ENCODE measurements around the gene AGT.
"Not testable (repeated sequence)": the region's sequence is repeated elsewhere in the genome, so short reads cannot be mapped to it uniquely, and the experiment has no call there.

The AGT gene

DNA sequence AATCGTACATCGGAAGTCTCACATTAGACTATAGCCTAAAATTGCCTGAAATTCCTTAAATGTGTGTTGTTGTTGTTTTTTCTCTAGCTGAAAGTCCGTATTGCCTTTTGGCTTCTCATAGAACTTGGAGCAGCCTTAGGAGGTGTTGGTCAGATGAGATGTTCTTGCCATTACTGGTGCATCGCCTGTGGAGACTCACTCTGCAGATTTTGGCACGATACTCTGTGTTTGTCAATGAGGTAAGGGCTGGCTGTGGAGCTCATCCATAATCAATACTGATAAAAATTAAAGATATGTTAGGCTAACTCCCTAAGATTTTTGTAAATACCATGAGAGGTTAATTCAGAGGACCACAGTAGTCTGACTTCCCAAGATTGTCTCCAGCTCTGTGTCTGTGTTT lies 28.9 kb downstream of the AGT start:
- DNase-seq = no peak

DNA sequence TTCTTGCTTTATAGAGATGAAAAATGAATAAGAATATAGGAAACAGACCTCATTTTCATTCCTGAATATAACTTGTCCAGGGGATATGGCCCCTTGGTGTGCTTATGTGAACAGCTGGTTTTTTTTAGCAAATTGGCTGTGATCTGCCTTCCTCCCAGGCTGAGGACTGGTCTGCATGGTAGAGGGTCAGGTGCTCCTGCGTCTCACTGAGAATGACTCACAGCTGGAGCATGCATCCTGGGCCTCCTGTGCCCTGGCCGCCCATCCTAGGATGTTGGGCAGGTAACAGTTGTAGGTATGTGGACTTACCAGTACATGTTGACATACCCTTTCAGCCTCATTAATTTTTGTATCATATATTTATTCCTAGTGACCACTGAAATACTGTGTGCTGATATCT lies 29.8 kb downstream of the AGT start:
- DNase-seq = no peak

DNA sequence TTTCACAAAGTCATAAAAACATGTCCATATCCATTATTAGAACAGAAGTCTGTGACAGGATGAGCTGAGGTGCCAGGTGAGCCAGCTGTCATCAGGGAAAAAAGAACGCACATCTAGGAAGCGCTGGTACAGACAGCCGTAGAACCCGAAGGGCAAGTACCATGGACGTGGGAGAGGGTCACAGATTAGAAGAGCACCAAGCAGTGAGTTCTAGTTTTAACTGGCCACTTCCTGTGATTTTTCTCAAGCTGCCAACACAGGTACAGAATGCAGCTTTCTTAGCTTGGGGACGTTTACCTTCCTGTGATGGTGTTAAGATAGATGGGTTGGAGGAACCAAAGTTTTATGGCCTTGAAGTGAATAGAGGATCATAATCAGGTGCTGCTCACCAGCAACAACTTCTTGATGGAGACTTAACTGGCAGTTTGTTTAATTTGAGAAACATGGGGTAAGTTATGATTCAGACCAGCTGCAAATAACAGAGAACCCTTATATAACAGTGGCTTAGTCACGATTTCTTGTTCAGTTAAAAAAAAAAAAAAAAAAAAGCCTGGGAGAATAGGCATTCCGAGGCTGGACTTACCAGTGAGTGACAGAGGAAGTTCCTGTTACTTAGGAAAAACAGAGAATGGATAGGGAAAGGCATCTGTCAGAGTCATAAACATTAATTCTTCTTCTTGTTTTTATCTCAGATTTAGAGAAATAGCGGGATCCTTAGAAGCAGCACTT lies 30.9 kb downstream of the AGT start:
- DNase-seq = no peak

DNA sequence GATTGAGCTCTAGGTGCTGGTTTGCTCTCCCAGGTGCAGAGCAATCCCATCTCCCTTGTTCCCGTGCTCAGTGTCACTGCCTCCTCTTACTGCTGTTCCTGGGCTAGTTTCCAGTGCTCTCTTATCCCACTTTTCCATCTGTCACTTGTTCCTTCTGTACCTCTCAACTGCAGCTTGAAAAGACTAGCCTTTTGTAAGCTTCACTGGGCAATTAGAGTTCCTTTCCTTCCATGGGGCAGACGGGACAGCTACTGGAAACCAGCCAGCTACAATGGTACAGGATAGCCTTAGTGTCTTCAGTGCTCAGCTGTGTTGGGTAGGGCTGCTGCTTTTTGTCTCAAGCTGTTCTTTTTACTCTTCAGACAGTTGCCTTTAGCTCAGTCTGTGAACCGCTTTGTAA lies 31.6 kb downstream of the AGT start:
- DNase-seq = no peak

DNA sequence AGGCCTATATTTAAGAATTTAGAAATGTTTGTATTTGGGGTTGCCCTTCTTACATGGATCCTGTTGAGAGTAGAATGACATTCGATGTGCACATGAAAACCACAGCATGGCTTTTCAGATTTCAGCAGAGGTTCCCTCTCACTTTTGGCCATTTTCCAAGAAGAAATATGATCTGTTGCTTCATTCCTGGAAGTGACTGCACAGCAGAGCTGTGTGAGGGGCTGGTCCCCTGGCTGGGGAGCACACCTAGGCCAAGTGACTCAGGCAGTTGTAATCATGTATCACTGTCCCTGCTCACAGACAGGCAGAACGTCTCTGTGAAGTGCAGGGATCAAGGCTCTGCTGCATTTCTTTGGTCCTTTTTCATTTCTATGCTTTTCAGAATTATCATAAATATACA lies 32.3 kb downstream of the AGT start:
- no peak for DNase-seq

DNA sequence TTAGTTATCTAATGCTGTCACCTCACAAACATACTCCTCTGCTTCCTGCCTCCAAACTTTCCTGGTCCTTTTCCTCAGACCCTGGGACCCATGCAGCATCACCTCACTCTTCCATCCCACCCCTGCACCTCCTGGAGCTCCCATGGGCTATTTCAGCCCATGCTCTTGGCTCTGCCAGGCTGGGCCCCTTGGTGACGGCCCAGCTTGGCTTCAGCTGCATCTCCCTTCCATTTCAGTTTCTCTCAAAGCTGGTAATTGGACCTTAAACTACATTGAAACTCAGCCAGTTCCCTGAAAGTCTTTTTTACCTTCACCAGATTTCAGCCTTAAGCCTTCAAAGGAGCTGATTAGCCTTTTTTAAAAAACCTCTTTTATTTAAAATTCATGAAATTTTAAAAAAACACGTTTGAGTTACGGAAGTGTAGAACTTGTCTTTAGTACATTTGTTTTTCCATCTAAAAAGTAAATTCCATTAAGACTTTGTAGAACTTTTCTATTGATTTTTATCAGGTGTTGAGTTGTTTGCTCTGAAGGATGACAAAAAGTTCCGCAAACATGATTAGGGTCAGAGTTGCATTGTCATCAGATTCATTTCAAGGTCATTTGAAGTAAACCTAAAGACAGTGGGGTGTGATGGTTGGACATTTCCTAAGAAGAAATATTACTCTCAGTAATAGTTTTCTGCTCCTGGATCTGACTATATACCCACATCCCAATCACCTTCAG lies 33.5 kb downstream of the AGT start:
- DNase-seq = no peak

DNA sequence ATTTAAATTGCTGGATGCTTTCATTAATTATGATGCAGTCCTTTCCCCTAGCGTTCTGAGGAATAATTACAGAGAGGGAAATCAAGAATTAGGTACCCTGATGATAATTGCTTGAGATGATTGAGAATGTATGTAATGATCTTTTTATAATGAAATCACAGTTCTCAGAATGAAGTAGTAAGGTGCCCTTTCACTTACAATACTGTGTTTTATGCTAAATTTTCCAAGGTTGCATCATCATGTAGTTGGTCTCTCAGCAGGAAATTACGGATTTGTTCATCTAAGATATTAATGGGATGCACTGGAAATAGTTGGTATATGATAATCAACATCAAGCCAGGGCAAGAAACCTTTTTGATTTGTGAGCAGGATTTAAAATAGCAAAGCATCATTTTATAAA lies 34.1 kb downstream of the AGT start:
- DNase-seq = no peak

DNA sequence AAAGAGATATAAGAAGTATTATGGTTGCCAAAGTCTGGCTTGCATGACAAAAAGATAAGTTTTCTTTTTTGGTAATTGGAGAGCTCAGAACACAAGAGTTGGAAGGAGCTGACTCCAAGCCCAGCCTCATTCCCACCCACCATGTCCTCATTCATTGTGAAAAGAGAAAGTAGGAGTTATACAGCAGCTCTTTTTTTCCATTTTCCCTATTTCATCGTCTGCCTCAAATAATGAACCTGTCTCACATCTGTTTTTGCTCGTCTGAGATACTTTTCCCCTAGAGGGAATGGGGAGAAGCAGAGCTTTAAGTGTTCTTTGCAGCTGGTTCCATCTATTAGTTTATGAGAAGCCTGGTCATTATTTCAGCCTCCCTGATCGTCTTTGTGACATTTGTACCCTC lies 34.7 kb downstream of the AGT start:
- no peak for DNase-seq

DNA sequence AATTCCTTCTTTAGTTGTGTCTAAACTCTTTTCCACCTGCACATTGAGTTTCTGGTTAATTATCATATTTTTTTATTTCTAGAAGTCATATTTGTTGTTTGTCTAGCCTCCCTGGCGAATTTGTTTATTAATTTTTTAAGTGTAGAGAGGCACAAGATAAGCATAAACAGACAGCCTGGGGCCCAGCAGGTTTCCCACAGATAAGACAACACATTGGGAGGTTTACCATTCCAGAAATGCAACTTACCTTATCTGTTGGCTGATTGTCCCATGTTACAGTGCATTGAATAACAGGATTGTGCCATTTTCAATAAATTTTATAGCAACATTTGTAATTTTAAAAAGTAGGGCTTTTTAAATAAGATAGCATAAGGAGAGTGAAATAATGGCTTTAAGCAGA lies 36.7 kb downstream of the AGT start:
- DNase-seq = no peak

DNA sequence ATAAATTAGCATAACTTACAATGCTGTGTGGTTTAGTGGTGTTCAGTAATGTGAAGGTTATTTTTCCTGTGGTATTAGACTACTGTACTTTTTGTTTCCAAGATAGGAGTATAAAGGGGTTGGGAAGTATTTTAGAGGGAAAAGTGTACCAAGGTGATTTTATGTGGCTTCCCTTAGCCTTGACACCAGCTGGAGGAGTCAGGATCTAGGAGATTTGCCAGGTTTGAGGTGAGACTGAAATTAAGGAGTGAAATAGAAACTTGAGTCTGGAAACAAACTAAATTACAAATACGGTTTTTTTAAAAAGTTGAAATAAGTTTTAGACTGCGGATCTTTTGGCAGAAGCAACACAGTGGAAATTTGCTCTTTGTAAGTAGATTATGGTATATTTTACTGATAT lies 39.3 kb downstream of the AGT start:
- no peak for DNase-seq

DNA sequence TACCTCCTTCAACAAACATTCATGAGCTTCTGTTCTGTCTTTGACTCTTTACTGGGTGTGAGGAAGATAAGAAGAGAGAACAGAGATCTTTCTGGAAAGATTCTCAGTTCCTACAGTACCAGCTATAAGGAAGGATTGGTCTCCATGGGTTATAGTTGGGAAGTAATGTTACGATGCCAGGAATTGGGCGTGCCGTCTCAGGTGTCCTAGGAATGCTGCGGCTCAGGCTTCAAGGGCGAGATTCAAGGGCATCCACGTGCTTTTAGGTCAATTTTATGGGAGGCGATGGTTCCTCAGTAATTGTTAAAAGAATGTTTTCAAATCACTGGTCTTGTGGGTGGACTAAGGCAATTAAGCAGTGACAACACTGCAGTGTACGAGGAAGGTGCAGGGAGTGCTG lies 44.4 kb downstream of the AGT start:
- no peak for DNase-seq

DNA sequence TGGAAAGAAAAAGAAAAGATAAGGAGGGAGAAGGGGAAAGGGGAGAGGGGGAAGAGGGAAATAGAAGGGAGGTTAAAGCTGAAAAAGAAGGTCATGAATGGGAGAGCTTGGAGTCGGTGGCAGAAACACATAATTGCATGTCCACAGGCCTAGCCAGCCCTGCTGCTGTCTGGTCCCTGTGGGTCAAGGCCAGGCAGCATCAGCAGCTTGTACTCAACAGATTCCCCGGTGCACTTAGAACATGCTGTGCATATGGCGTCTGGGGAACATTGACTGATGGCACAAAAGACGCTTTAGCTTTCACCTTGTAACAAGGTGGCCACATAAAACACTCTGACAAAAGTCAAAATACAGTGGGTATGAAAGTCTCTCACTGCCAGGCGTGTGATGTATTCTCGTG lies 45.7 kb downstream of the AGT start:
- no peak for DNase-seq

DNA sequence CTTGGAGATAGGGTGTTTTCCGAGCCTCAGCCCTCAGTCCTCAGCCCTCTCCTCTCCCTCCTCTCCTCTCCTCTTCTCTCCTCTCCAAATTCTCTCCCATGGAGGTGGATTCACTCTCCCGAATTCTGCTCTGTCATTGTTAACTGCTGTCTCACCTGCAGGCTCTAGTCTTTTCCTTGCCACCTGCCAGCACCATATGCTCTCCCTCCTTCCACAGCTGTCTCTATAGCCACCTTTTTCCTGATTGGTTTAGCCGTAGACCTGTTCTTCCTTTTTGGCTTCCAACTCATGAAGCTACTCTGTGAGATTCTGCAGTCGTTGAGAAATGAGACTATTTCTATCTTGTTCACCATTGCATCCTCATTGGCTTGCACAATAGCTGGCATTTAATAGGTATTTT lies 51.9 kb downstream of the AGT start:
- no peak for DNase-seq

DNA sequence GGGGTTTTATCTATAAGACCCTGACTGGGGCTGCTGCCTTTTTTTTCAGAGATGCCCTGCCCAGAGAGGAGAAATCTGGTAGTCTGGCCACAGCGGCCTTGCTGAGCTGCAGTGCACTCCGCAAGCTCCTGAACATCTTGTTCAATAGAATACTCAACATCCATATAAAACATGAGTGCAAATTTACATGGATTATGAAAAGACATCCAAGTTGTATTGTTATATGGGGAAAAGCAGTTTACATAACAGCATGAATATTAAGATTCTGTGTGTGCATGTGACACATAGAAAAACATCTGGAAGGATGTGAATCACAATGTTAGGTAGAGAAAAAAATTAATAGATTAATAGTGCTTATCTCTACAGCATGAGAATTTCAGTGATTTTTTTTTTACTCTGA lies 55.2 kb downstream of the AGT start:
- no peak for DNase-seq

DNA sequence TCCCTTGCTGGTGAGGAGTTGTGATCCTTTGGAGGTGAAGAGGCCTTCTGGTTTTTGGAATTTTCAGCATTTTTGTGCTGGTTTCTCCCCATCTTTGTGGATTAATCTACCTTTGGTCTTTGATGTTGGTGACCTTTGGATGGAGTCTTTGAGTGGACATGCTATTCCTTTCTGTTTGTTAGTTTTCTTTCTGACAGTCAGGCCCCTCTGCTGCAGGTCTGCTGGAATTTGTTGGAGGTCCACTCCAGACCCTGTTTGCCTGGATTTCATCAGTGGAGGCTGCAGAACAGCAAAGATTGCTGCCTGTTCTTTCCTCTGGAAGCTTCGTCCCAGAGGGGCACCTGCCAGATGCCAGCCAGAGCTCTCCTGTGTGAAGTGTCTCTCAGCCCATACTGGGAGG lies 55.8 kb downstream of the AGT start:
- not testable (repeated sequence) for DNase-seq

DNA sequence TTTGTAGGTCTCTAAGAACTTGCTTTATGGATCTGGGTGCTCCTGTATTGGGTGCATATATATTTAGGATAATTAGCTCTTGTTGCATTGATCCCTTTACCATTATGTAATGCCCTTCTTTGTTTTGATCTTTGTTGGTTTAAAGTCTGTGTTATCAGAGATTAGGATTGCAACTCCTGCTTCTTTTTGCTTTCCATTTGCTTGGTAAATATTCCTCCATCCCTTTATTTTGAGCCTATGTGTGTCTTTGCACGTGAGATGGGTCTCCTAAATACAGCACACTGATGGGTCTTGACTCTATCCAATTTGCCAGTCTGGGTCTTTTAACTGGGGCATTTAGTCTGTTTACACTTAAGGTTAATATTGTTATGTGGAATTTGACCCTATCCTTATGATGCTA lies 57.2 kb downstream of the AGT start:
- DNase-seq = not testable (repeated sequence)
